ENCODE measurements around the gene ERVW-1.
"Not testable (repeated sequence)": the region's sequence is repeated elsewhere in the genome, so short reads cannot be mapped to it uniquely, and the experiment has no call there.

The ERVW-1 gene

GRCh38 chr7:92477681-92478080, at the start of gene ERVW-1:
TSS of gene ERVW-1 (minus strand) at chr7:92477946. CDS start at chr7:92470381, 7,565 bp downstream.
- H3K4me3 ChIP-seq (ENCODE audit: low read depth, low read length); in situ Hi-C loops (cut with HindIII; ENCODE audit: low sequenced_read_pairs); DNase-seq (ENCODE audit: low read depth, low spot score): not testable (repeated sequence)

GRCh38 chr7:92523110-92523509, 45.4 kb upstream of the ERVW-1 start:
- in situ Hi-C loops (cut with HindIII; ENCODE audit: low sequenced_read_pairs), result no loop called here

GRCh38 chr7:92520024-92520423, 42.3 kb upstream of the ERVW-1 start:
- no peak overlapping the region for H3K4me3 ChIP-seq (ENCODE audit: low read depth, low read length)
- no peak for TF ChIP-seq CTCF (IDR thresholded peaks at IDR 0.05; ENCODE audit: low read depth, low read length)
- in situ Hi-C loops (cut with HindIII; ENCODE audit: low sequenced_read_pairs), result no loop called here

More at GRCh38 chr7:92523110-92523509, 45.4 kb upstream of the ERVW-1 start:
- no peak for DNase-seq (ENCODE audit: low read depth, low spot score)
- no peak for TF ChIP-seq CTCF (IDR thresholded peaks at IDR 0.05; ENCODE audit: low read depth, low read length)
- no peak overlapping the region for H3K4me3 ChIP-seq (ENCODE audit: low read depth, low read length)

GRCh38 chr7:92517631-92518030, 39.9 kb upstream of the ERVW-1 start:
- in situ Hi-C loops (cut with HindIII; ENCODE audit: low sequenced_read_pairs), result no loop called here
- no peak for TF ChIP-seq CTCF (IDR thresholded peaks at IDR 0.05; ENCODE audit: low read depth, low read length)
- DNase-seq (ENCODE audit: low read depth, low spot score), result peak; percentile 5
- no peak overlapping the region for H3K4me3 ChIP-seq (ENCODE audit: low read depth, low read length)

More at GRCh38 chr7:92520024-92520423, 42.3 kb upstream of the ERVW-1 start:
- DNase-seq (ENCODE audit: low read depth, low spot score), result no peak

- H3K4me3 ChIP-seq (ENCODE audit: low read depth, low read length), result no peak overlapping the region
Observed at GRCh38 chr7:92513167-92513902, 35.6 kb upstream of the ERVW-1 start.

GRCh38 chr7:92508946-92509345, 31.2 kb upstream of the ERVW-1 start:
- in situ Hi-C loops (cut with HindIII; ENCODE audit: low sequenced_read_pairs), result no loop called here
- no peak overlapping the region for H3K4me3 ChIP-seq (ENCODE audit: low read depth, low read length)
- no peak for TF ChIP-seq CTCF (IDR thresholded peaks at IDR 0.05; ENCODE audit: low read depth, low read length)
- DNase-seq (ENCODE audit: low read depth, low spot score), result no peak

More at GRCh38 chr7:92513167-92513902, 35.6 kb upstream of the ERVW-1 start:
- in situ Hi-C loops (cut with HindIII; ENCODE audit: low sequenced_read_pairs), result no loop called here
- TF ChIP-seq CTCF (IDR thresholded peaks at IDR 0.05; ENCODE audit: low read depth, low read length), result no peak
- no peak for DNase-seq (ENCODE audit: low read depth, low spot score)

GRCh38 chr7:92506363-92506762, 28.6 kb upstream of the ERVW-1 start:
- DNase-seq (ENCODE audit: low read depth, low spot score), result no peak
- in situ Hi-C loops (cut with HindIII; ENCODE audit: low sequenced_read_pairs), result no loop called here
- H3K4me3 ChIP-seq (ENCODE audit: low read depth, low read length), result no peak overlapping the region
- no peak for TF ChIP-seq CTCF (IDR thresholded peaks at IDR 0.05; ENCODE audit: low read depth, low read length)

All from astrocyte of the spinal cord (primary cell).